ENCODE data around the gene FUT2. TPM values are rescaled to one million over a fixed set of nuclear protein-coding genes. Genes with fewer than 3 reads are reported as not detected.

Gene FUT2
- total RNA-seq, 1 experiment from 2014 or later = not detected

Other genes starting within 250 kb of the FUT2 start
- 89.6 and 91.1 TPM in 2 replicates for gene GRWD1, start 250.0 kb upstream of the FUT2 start, total RNA-seq (2014; rRNA removed; shearing (Covaris generic); ENCODE audit: low replicate concordance)
- gene KCNJ14, start 240.4 kb upstream of the FUT2 start, total RNA-seq (2014; rRNA removed; shearing (Covaris generic); ENCODE audit: low replicate concordance) = 0.37 and 0.78 TPM in 2 replicates
- 121 and 164 TPM in 2 replicates for gene CYTH2, start 226.6 kb upstream of the FUT2 start, total RNA-seq (2014; rRNA removed; shearing (Covaris generic); ENCODE audit: low replicate concordance)
- 4.2 and 10.5 TPM in 2 replicates for gene LMTK3, start 184.1 kb upstream of the FUT2 start, total RNA-seq (2014; rRNA removed; shearing (Covaris generic); ENCODE audit: low replicate concordance)
- gene SULT2B1, start 143.8 kb upstream of the FUT2 start, total RNA-seq (2014; rRNA removed; shearing (Covaris generic); ENCODE audit: low replicate concordance) = 0.20 TPM in 1 of 2 replicates, not detected in the other
- gene SPACA4, start 89.2 kb upstream of the FUT2 start, total RNA-seq (2014; rRNA removed; shearing (Covaris generic); ENCODE audit: low replicate concordance) = not detected in 2 replicates
- not detected in 2 replicates for gene FAM83E, start 80.9 kb upstream of the FUT2 start, total RNA-seq (2014; rRNA removed; shearing (Covaris generic); ENCODE audit: low replicate concordance)
- 2,144 and 2,176 TPM in 2 replicates for gene RPL18, start 76.8 kb upstream of the FUT2 start, total RNA-seq (2014; rRNA removed; shearing (Covaris generic); ENCODE audit: low replicate concordance)
- 3.6 and 4.8 TPM in 2 replicates for gene SPHK2, start 76.5 kb upstream of the FUT2 start, total RNA-seq (2014; rRNA removed; shearing (Covaris generic); ENCODE audit: low replicate concordance)
- 6.2 and 15.1 TPM in 2 replicates for gene DBP, start 58.6 kb upstream of the FUT2 start, total RNA-seq (2014; rRNA removed; shearing (Covaris generic); ENCODE audit: low replicate concordance)
- 0.46 and 2.2 TPM in 2 replicates for gene CA11, start 49.8 kb upstream of the FUT2 start, total RNA-seq (2014; rRNA removed; shearing (Covaris generic); ENCODE audit: low replicate concordance)
- gene NTN5, start 23.0 kb upstream of the FUT2 start, total RNA-seq (2014; rRNA removed; shearing (Covaris generic); ENCODE audit: low replicate concordance) = 1.5 TPM in 1 of 2 replicates, not detected in the other
- 0.34 TPM in 1 of 2 replicates, not detected in the other for gene MAMSTR, start 23.8 kb downstream of the FUT2 start, total RNA-seq (2014; rRNA removed; shearing (Covaris generic); ENCODE audit: low replicate concordance)
- not detected in 2 replicates for gene RASIP1, start 44.6 kb downstream of the FUT2 start, total RNA-seq (2014; rRNA removed; shearing (Covaris generic); ENCODE audit: low replicate concordance)
- 2.4 TPM in 1 of 2 replicates, not detected in the other for gene IZUMO1, start 50.9 kb downstream of the FUT2 start, total RNA-seq (2014; rRNA removed; shearing (Covaris generic); ENCODE audit: low replicate concordance)
- gene FUT1, start 56.7 kb downstream of the FUT2 start, total RNA-seq (2014; rRNA removed; shearing (Covaris generic); ENCODE audit: low replicate concordance) = 2.9 and 3.1 TPM in 2 replicates
- gene FGF21, start 59.6 kb downstream of the FUT2 start, total RNA-seq (2014; rRNA removed; shearing (Covaris generic); ENCODE audit: low replicate concordance) = not detected in 2 replicates
- 73.5 and 83.0 TPM in 2 replicates for gene BCAT2, start 115.1 kb downstream of the FUT2 start, total RNA-seq (2014; rRNA removed; shearing (Covaris generic); ENCODE audit: low replicate concordance)
- 33.6 and 56.7 TPM in 2 replicates for gene HSD17B14, start 140.5 kb downstream of the FUT2 start, total RNA-seq (2014; rRNA removed; shearing (Covaris generic); ENCODE audit: low replicate concordance)
- 0.70 and 11.5 TPM in 2 replicates for gene PLEKHA4, start 172.6 kb downstream of the FUT2 start, total RNA-seq (2014; rRNA removed; shearing (Covaris generic); ENCODE audit: low replicate concordance)
- 51.0 and 52.5 TPM in 2 replicates for gene PPP1R15A, start 176.4 kb downstream of the FUT2 start, total RNA-seq (2014; rRNA removed; shearing (Covaris generic); ENCODE audit: low replicate concordance)
- gene TULP2, start 202.8 kb downstream of the FUT2 start, total RNA-seq (2014; rRNA removed; shearing (Covaris generic); ENCODE audit: low replicate concordance) = not detected in 2 replicates
- 338 and 348 TPM in 2 replicates for gene NUCB1, start 204.3 kb downstream of the FUT2 start, total RNA-seq (2014; rRNA removed; shearing (Covaris generic); ENCODE audit: low replicate concordance)
- gene DHDH, start 237.7 kb downstream of the FUT2 start, total RNA-seq (2014; rRNA removed; shearing (Covaris generic); ENCODE audit: low replicate concordance) = 1.6 and 4.4 TPM in 2 replicates